GM12873 (cell line): ENCODE measurements around the gene RHOD.

ENCODE experiments used
- TF ChIP-seq, protein P1 (sequence below): IDR thresholded peaks from 2 replicates; pipeline ENCODE4 v1.5.1; 2012; ENCODE audit warnings: low read depth, mild to moderate bottlenecking, moderate library complexity, low read length, control low read depth; ENCODE audit not compliant: insufficient read depth; ENCODE audit errors: missing control alignments

Gene RHOD

DNA sequence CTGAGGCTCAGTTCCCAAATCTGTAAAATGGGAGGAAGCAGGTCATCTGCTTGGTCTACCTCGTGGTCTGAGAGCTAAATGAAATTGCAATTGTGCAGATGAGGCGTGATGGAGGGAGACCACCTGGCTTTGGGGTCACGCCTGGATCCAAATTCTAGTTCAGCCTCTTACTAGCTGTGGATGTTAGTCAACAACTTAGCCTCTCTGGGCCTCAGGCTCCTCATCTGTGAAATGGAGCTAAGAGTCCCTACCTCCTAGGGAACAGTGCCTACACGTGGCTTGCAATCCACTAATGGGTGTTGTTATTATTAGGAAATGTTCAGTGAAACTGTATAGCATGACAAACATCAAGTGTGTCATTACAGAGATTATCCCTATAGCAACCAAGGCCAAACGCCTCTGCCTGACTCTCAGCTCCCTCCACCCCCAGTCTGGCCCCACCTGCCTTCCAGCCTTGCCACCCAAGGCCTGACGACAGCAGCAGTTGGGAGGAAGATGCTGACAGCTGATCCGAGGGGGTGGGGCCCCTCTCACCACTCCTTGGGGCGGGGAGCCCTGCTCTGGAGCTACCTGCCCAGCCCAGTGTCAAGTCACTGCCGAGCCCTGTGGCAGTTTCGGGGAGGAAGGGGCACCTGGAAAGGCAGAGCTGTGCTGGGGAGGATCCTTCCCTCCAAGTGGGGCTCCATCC, 1.7 kb upstream of the RHOD start:
- TF ChIP-seq, protein P1, sequence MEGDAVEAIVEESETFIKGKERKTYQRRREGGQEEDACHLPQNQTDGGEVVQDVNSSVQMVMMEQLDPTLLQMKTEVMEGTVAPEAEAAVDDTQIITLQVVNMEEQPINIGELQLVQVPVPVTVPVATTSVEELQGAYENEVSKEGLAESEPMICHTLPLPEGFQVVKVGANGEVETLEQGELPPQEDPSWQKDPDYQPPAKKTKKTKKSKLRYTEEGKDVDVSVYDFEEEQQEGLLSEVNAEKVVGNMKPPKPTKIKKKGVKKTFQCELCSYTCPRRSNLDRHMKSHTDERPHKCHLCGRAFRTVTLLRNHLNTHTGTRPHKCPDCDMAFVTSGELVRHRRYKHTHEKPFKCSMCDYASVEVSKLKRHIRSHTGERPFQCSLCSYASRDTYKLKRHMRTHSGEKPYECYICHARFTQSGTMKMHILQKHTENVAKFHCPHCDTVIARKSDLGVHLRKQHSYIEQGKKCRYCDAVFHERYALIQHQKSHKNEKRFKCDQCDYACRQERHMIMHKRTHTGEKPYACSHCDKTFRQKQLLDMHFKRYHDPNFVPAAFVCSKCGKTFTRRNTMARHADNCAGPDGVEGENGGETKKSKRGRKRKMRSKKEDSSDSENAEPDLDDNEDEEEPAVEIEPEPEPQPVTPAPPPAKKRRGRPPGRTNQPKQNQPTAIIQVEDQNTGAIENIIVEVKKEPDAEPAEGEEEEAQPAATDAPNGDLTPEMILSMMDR, result no peak

DNA sequence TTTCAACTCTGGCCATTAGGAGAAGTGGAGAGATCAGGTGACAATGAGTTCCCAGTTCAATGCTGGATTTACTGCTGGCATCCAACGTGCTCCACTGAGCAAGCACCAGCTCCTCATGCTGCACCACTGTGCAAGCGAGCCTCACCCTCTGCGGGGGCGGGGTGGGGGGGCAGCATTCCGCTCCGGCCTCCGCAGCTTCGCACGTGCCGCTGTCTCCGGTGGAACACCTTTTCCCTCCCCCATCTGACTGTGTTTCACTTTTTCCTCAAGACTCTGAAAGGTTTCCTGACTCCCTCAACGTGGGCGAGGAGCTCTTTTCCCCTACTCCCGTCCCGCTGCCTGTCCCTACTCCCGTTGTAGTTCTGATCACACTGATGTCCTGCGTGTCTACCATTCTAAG, 835 bp upstream of the RHOD start:
- TF ChIP-seq, protein P1, result no peak

DNA sequence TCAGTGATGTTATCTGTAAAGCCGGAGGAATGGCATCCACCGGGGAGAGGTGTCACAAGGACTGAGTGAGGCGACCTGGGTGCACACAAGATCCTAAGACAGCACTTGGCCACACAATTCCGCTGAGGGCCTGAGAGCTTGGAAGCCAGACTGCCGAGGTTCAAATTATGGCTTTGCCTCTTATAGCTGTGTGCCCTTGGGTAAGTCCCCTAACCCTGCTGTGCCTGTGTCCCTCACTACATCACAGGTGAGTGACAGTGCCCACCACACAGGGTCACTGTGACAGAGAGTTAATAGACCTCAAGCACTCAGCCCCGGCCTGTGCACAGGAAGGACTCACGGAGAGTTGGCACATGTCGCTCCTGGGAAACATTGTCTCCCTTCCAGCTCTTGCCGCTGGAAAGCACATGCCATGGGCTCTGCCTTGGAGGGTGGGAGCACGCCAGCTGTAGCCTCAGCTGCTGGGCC, 592 bp downstream of the RHOD start:
- TF ChIP-seq, protein P1, result no peak

DNA sequence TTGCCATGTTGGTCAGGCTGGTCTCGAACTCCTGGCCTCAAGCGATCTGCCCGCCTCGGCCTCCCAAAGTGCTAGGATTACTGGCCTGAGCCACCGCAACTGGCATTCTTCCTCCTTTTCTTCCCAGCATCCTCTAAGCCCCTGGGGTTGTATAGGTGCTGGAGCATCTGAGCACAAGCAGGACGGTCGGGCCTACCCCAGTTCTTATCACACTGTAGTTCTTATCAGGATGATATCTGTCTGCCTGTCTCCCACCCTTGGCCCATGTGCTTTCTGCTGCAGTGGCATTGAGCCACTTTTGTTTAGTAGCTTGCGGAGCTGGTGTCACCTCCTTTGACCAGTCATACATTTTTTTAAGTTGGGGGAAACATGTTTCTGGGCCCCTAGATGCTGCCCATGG, 1.9 kb downstream of the RHOD start:
- TF ChIP-seq, protein P1, result no peak

DNA sequence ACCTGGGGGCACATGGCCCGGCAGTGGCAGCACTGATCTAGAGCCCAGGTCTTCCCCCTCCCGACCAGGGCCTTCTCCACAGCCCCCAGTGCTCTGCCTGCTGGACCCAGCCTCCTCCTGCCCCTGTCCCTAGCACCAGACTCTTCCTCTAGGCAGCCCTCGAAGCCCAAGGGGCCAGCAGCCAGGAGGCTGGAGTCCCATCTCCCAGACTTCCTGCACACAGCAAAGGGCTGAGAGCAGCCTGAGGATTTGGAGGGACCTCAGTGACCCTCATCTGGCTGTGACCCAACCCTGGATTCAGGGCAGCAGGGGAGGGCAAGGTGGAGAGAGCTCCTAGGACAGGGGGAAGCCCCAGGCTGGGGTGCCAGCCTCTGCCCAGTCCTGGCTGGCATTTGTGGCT, 3.0 kb downstream of the RHOD start:
- TF ChIP-seq, protein P1, result no peak

DNA sequence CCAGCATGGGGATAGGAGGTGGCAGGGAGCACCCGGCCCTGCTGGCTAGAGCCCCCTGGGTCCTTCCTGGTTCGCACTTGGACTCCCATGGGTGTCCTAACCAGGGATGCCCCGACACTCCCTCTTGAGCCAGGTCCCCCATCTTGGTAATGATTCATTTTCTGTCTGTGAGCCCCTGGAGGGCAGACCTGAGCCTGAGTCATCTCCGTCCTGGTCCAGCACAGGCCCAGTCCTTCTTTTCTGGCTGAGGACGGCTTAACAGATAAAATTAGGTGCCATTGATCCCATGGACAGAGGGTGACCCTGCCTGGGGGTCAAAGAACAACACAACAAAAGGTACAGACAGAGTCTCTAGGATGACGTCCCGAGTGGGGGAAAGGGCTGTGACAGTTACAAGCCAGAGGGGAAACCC, 3.5 kb downstream of the RHOD start:
- TF ChIP-seq, protein P1, result no peak

GRCh38 chr11:67062526-67063373, 6.1 kb downstream of the RHOD start:
- TF ChIP-seq, protein P1, result no peak
